Kidney epithelial cell (primary cell): ENCODE results near the gene IFFO2. TPM values are rescaled to one million over a fixed set of nuclear protein-coding genes. Genes with fewer than 3 reads are reported as not detected.

ENCODE experiments used
- DNase-seq: peaks from one replicate; pipeline ENCODE4 v3.0.0-alpha.2; 2010; ENCODE audit warnings: low read depth
- H3K27me3 ChIP-seq: 2 replicates; pipeline ENCODE4 v1.6.0; 2011; ENCODE audit warnings: low read length; ENCODE audit not compliant: control insufficient read depth, insufficient read depth
- H3K36me3 ChIP-seq: 2 replicates; pipeline ENCODE4 v1.5.1; 2011; ENCODE audit warnings: low read length; ENCODE audit not compliant: control insufficient read depth, insufficient read depth
- H3K4me3 ChIP-seq: 2 replicates; pipeline ENCODE4 v1.5.1; 2011; ENCODE audit warnings: low read depth, mild to moderate bottlenecking, control low read depth, low read length
- total RNA-seq: library from RNA; depleted of rRNA; stranded (reverse); fragments of >200 nt; gene quantifications from 2 replicates; pipeline ENCODE4 v1.2.3, GENCODE V29; 2015
- TF ChIP-seq, protein P1 (sequence below): IDR thresholded peaks from 2 replicates; pipeline ENCODE4 v1.5.1; 2011; ENCODE audit warnings: mild to moderate bottlenecking, moderate library complexity, low read length, control low read depth, inconsistent platforms; ENCODE audit not compliant: insufficient read depth, poor library complexity, severe bottlenecking

Gene IFFO2
- total RNA-seq, 1 donor from 2014 or later: 25.3 TPM

DNA sequence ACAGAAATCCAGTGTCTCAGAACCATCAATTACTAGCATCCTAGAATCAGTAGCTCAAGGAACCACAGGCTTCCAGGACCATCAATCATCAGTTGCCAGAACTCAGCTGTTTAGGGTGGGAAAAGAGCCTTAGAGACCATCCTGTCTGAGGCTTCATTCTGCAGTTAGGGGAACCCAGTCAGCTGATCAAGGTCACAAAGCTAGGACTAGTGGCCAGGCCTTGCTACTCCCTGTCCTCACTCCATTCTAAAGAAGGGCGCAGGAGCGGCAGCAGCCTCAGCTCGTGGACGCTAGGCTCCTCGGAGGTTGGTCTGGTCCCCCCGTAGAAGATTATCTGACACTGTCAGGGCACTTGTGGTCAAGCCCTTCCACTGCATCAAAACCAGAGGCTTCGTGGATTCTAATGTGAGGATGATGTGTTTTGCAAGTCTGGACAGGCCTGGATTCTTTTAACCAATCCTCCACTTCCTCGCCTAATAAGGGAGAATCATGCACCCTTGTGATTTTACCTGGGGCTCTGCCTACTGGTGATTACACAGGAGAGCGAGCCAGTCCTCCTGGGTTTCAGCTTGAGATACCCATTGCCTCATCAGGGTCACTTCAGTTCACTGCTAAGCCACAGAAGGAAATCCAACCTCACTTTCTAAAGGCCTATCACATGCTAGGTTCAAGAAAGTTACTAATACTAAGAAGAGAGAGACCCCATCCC lies 41.7 kb upstream of the IFFO2 start:
- H3K36me3 ChIP-seq: no peaks in the 10 kb centered on the region
- TF ChIP-seq, protein P1, sequence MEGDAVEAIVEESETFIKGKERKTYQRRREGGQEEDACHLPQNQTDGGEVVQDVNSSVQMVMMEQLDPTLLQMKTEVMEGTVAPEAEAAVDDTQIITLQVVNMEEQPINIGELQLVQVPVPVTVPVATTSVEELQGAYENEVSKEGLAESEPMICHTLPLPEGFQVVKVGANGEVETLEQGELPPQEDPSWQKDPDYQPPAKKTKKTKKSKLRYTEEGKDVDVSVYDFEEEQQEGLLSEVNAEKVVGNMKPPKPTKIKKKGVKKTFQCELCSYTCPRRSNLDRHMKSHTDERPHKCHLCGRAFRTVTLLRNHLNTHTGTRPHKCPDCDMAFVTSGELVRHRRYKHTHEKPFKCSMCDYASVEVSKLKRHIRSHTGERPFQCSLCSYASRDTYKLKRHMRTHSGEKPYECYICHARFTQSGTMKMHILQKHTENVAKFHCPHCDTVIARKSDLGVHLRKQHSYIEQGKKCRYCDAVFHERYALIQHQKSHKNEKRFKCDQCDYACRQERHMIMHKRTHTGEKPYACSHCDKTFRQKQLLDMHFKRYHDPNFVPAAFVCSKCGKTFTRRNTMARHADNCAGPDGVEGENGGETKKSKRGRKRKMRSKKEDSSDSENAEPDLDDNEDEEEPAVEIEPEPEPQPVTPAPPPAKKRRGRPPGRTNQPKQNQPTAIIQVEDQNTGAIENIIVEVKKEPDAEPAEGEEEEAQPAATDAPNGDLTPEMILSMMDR: no peak
- peak; percentile 26 for DNase-seq
- no peaks in the 10 kb centered on the region for H3K27me3 ChIP-seq
- no peak overlapping the region for H3K4me3 ChIP-seq

DNA sequence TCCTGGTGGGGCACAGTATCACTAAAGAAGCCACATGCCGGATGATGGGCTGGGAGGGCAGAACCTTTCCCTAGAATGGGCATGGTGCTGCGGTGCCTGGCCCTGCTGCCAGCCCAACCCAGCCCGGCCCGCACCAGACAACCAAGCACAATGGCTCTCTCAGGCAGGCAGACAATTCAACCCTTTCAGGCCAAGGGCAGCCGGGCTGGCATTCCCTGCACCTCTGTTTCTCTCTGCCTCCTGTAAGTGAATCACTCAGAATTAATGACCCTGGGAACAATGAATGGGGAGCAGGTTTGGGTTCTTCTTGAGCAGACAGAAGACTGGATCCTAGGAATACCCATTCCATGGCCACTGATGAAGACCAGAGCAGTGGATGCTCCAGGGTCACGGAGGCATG lies 41.0 kb upstream of the IFFO2 start:
- Histone ChIP-seq H3K27me3 (no peaks in the 10 kb centered on the region), H3K36me3 (no peaks in the 10 kb centered on the region), H3K4me3 (no peak overlapping the region)
- TF ChIP-seq, protein P1: no peak
- no peak for DNase-seq

DNA sequence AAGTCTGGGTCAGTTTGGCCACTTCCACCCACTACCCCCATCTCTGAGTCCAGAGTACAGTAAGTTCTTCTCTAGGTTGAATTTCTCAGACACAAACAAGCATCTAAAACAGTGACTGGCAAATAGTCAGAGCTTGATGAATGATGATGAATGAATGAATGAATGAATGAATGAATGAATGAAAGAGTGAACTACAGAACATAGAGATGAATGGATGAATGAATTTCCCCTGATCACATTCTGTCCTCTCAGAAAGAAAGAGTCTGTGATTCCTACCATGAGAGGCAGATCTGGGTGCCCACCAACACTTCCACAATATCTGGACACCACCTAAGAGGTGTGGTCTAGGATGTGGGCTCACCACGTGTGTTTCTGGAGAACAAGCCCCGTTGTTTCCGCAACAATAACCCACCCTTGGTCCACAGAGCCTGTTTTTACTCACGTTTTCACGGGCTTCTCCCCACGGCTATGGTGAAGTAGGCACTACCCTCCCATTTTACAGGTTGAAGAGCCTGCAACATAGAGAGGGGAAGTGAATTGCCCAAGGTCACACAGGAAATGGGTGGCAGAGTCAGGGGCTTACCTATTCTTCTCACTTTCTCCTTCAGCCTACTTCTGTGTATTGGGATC lies 40.2 kb upstream of the IFFO2 start:
- H3K4me3 ChIP-seq: no peak overlapping the region
- DNase-seq: no peak
- TF ChIP-seq, protein P1: no peak
- no peaks in the 10 kb centered on the region for H3K27me3 ChIP-seq
- H3K36me3 ChIP-seq: no peaks in the 10 kb centered on the region

DNA sequence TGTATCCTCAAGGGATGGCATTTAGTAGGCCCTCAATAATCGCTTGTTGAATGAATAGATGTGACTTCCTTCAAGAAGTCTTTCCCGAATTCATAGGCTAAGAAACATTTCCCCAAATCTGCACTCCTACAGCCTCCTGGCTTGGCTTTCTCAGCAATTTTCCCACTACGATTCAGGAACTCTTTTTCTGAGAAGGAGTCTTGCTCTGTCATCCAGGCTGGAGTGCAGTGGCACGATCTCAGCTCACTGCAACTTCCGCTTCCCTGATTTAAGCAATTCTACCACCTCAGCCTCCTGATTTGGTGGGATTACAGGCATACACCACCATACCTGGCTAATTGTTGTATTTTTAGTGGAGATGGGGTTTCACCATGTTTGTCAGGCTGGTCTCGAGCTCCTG lies 37.9 kb upstream of the IFFO2 start:
- no peak overlapping the region for H3K4me3 ChIP-seq
- H3K27me3 ChIP-seq: no peaks in the 10 kb centered on the region
- no peaks in the 10 kb centered on the region for H3K36me3 ChIP-seq
- no peak for DNase-seq
- TF ChIP-seq, protein P1: no peak

DNA sequence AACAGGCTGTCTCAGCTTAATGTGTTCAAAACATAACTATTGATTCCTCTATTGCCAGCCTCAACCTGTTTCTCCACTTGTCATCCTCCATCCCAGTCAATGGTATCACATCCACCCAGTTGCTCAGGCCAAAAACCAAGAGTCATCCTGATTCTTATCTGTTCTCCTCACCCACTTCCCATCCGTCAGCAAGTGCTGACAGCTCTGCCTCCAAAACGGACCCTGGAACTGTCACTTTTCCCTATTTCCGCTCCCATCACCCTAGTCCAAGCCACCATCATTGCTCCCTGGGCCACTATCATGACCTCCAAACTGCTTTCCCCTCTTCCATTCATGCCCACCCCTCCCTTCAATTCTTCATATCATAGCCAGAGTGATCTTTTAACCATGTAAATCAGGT lies 36.2 kb upstream of the IFFO2 start:
- TF ChIP-seq, protein P1: no peak
- Histone ChIP-seq H3K27me3 (no peaks in the 10 kb centered on the region), H3K4me3 (no peak overlapping the region), H3K36me3 (no peaks in the 10 kb centered on the region)
- no peak for DNase-seq

DNA sequence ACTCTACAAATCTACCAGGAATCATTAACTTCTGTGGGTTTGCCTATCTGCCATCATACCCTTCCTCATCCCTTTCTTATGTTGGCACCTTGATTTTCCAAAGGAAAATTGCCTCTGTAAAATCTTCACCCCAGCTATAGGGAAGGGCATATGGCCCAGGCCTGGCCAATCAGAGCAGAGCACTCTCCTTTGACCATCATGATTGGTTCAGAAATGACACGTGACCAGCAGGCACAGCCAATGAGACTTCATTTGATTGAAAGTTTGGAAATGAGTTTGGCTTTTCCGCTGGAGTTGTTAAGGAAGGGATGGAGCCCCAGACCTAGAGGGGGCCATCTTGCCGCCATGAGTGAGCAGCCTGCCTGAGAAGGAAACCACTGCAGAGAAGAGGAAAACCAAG lies 35.1 kb upstream of the IFFO2 start:
- H3K36me3 ChIP-seq: no peaks in the 10 kb centered on the region

More for the DNA sequence above, 35.1 kb upstream of the IFFO2 start:
- no peak for DNase-seq
- TF ChIP-seq, protein P1: no peak
- Histone ChIP-seq H3K27me3 (no peaks in the 10 kb centered on the region), H3K4me3 (no peak overlapping the region)
